Measurements from ENCODE around the gene MC3R. TPM values are rescaled to one million over a fixed set of nuclear protein-coding genes. Genes with fewer than 3 reads are reported as not detected.
"Not testable (repeated sequence)": the region's sequence is repeated elsewhere in the genome, so short reads cannot be mapped to it uniquely, and the experiment has no call there.

The MC3R gene
- total and polyA plus RNA-seq, 2 donors from 2014 or later = not detected

DNA sequence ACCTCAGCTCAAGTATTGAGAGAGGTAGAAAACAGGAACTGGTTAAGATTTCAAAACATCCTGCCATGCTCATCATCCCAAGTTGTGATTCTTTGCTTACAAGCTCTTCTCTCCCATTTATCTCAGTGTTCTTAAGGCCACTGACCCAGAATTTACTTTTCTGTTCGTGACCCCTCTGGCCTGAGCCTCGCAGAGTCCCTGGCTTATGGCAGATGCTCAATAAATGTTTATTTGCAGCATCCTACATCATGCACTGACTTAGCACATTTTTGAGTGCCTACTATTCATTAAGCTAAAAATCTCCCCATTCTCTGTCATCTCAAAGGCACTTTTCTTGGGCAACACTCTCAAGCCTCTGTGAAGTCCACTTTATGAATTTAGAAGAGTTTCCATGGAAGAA lies 33.4 kb upstream of the MC3R start:
- Histone ChIP-seq H3K4me3 (ENCODE audit: low read length in 3 of 3) (no peak overlapping the region), H3K9me3 (ENCODE audit: control insufficient read depth in 2 of 3, insufficient read depth in 1 of 3, low read length in 3 of 3) (no peaks in the 10 kb centered on the region), H3K4me1 (ENCODE audit: control insufficient read depth in 2 of 3, insufficient read depth in 2 of 3, low read depth in 1 of 3, low read length in 3 of 3) (no peaks in the 10 kb centered on the region), H3K27me3 (ENCODE audit: control insufficient read depth, insufficient read depth, low read length) (no peaks in the 10 kb centered on the region), H3K9ac (ENCODE audit: low read length in 3 of 3) (no peak overlapping the region), H3K27ac (ENCODE audit: low read depth in 2 of 2, low read length in 2 of 2) (no peak overlapping the region), H3K36me3 (ENCODE audit: control insufficient read depth in 2 of 3, insufficient read depth in 3 of 3, low read length in 3 of 3) (no peaks in the 10 kb centered on the region)
- DNase-seq (no peak), FAIRE-seq (no peak)
- TF ChIP-seq, protein P1, sequence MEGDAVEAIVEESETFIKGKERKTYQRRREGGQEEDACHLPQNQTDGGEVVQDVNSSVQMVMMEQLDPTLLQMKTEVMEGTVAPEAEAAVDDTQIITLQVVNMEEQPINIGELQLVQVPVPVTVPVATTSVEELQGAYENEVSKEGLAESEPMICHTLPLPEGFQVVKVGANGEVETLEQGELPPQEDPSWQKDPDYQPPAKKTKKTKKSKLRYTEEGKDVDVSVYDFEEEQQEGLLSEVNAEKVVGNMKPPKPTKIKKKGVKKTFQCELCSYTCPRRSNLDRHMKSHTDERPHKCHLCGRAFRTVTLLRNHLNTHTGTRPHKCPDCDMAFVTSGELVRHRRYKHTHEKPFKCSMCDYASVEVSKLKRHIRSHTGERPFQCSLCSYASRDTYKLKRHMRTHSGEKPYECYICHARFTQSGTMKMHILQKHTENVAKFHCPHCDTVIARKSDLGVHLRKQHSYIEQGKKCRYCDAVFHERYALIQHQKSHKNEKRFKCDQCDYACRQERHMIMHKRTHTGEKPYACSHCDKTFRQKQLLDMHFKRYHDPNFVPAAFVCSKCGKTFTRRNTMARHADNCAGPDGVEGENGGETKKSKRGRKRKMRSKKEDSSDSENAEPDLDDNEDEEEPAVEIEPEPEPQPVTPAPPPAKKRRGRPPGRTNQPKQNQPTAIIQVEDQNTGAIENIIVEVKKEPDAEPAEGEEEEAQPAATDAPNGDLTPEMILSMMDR (IDR thresholded peaks at IDR 0.05; ENCODE audit: borderline replicate concordance, extremely low read depth, insufficient read depth) = no peak
- intact Hi-C loops (cut with DNase I) = no loop called here

DNA sequence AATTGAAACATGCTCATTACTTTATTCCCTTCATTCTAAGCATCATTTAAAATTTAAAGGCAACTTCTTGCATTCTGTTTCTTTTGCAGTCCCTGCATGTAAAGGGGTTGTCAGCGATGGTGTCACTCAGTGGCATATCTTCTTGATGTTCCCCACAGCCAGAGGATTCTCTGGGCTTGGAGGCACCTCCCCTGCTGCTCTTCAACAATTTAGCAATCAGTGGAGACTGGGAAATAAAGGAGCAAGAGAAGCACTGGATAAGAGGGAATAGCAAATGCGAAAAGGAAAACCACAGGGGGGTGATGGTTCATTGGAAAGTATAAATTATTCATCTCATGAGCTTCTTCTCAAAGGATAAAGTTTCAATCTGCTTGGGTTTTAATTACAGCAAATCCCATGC lies 30.7 kb upstream of the MC3R start:
- H3K4me1 ChIP-seq (ENCODE audit: control insufficient read depth in 2 of 3, insufficient read depth in 2 of 3, low read depth in 1 of 3, low read length in 3 of 3) = no peaks in the 10 kb centered on the region
- H3K36me3 ChIP-seq (ENCODE audit: control insufficient read depth in 2 of 3, insufficient read depth in 3 of 3, low read length in 3 of 3) = no peaks in the 10 kb centered on the region
- intact Hi-C loops (cut with DNase I) = no loop called here
- H3K4me3 ChIP-seq (ENCODE audit: low read length in 3 of 3) = no peak overlapping the region
- H3K27ac ChIP-seq (ENCODE audit: low read depth in 2 of 2, low read length in 2 of 2) = no peak overlapping the region
- no peak overlapping the region for H3K9ac ChIP-seq (ENCODE audit: low read length in 3 of 3)
- no peak for DNase-seq
- no peaks in the 10 kb centered on the region for H3K27me3 ChIP-seq (ENCODE audit: control insufficient read depth, insufficient read depth, low read length)
- TF ChIP-seq, protein P1 (IDR thresholded peaks at IDR 0.05; ENCODE audit: borderline replicate concordance, extremely low read depth, insufficient read depth) = no peak
- no peak for FAIRE-seq
- peaks cover 0 to 2% (median 0%) of the 10 kb centered on the region in 3 donors for H3K9me3 ChIP-seq (ENCODE audit: control insufficient read depth in 2 of 3, insufficient read depth in 1 of 3, low read length in 3 of 3)

DNA sequence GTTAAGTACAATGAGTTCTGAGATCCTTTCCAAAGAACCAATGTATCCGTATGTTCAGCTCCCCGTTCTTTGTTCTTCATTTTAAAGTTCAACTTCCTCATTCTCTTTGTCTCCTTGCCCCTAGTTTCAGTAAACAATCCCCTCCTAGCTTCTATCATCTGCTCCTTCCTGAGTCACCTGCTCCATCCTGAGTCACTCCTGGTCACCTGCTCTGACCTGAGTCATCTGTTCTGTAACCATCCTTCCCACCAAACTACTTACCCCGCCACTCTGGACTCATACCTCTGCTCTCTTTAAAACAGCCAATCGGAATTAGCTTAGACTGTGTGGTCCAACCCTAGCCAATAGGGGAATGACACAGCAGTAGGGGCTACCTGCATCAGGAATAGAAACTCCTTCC lies 27.3 kb upstream of the MC3R start:
- FAIRE-seq; H3K27me3 ChIP-seq (ENCODE audit: control insufficient read depth, insufficient read depth, low read length); H3K4me3 ChIP-seq (ENCODE audit: low read length in 3 of 3); H3K36me3 ChIP-seq (ENCODE audit: control insufficient read depth in 2 of 3, insufficient read depth in 3 of 3, low read length in 3 of 3); H3K27ac ChIP-seq (ENCODE audit: low read depth in 2 of 2, low read length in 2 of 2); DNase-seq; H3K9ac ChIP-seq (ENCODE audit: low read length in 3 of 3); H3K4me1 ChIP-seq (ENCODE audit: control insufficient read depth in 2 of 3, insufficient read depth in 2 of 3, low read depth in 1 of 3, low read length in 3 of 3); H3K9me3 ChIP-seq (ENCODE audit: control insufficient read depth in 2 of 3, insufficient read depth in 1 of 3, low read length in 3 of 3); intact Hi-C loops (cut with DNase I): not testable (repeated sequence)

DNA sequence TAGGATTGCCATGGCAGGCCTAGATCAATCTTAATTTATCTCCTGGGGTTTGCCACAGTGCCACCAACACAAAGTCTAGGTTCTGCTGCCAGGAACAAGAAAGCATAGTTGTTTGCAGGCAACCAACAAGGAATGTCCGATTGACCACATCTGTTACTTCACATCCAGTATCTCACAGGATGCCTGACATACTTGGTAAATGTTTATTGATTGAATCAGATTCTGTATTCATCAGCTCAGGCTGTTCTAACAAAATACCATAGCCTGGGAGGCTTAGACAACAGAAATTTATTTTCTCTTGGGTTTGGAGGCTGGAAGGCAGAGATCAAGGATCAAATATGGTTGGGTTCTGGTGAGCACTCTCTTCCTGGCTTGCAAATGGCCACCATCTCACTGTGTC lies 26.3 kb upstream of the MC3R start:
- no peak overlapping the region for H3K4me3 ChIP-seq (ENCODE audit: low read length in 3 of 3)
- no peak for DNase-seq
- no peaks in the 10 kb centered on the region for H3K27me3 ChIP-seq (ENCODE audit: control insufficient read depth, insufficient read depth, low read length)
- intact Hi-C loops (cut with DNase I) = no loop called here
- no peak overlapping the region for H3K27ac ChIP-seq (ENCODE audit: low read depth in 2 of 2, low read length in 2 of 2)
- no peaks in the 10 kb centered on the region for H3K36me3 ChIP-seq (ENCODE audit: control insufficient read depth in 2 of 3, insufficient read depth in 3 of 3, low read length in 3 of 3)
- H3K9me3 ChIP-seq (ENCODE audit: control insufficient read depth in 2 of 3, insufficient read depth in 1 of 3, low read length in 3 of 3) = peaks cover 0 to 2% (median 0%) of the 10 kb centered on the region in 3 donors
- H3K9ac ChIP-seq (ENCODE audit: low read length in 3 of 3) = no peak overlapping the region
- FAIRE-seq = no peak
- no peaks in the 10 kb centered on the region for H3K4me1 ChIP-seq (ENCODE audit: control insufficient read depth in 2 of 3, insufficient read depth in 2 of 3, low read depth in 1 of 3, low read length in 3 of 3)
- TF ChIP-seq, protein P1 (IDR thresholded peaks at IDR 0.05; ENCODE audit: borderline replicate concordance, extremely low read depth, insufficient read depth) = no peak

All from kidney (tissue), 14 donors.